HG03159 (cell line): Measurements from ENCODE around the gene SNTG2.
"Not testable (repeated sequence)": the region's sequence is repeated elsewhere in the genome, so short reads cannot be mapped to it uniquely, and the experiment has no call there.

Experiments used
- ATAC-seq: cut with Tn5 transposase; IDR thresholded peaks from one replicate; pipeline ENCODE4 v1.9.1; 2021; ENCODE audit warnings: mild to moderate bottlenecking, moderate library complexity; ENCODE audit not compliant: unreplicated experiment

Gene SNTG2

DNA sequence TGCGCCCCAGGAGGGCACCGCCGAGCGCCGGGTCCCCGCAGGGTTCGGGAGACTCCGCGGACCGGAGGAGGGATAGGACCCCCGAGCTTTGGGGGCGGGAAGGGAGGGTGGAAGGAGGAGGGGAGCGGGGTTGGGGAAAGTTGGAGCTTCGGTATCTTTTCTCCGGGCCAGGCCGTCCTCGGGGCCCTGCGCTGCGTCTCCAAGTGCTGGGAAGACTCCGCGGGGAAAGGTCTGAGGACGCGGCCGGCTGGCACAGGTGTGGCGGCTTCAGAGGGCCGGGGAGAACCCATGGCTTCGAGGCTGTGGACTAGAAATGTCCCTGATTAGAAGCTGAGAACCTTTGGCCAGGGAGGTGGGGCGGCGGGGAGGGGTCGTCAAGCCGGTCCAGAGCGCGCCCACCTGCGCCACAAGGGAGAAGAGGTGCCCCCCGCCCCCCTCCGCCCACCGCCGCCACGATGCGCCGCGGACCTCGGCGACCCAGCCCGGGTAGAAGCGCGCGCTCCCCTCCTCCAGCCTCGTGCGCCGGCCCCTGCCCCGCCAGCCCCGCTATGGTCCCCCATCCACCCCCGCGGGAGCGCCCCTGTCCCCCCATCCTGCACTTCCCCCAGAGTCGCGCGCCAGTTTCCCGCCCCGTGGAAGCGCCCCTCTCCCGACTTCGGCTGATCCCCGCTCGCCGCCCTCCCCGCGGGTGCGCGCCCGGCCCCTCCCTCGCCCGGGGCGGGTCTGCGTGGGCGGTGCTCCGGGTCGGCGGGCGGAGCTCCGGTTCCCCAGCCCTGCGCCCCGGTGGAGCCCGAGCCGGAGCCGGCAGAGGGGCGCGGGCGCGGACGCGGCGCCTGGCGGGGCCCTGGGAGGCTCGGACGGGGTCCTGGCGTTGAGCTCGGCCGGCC lies at the start of gene SNTG2:
TSS of gene SNTG2 (plus strand) at position 770 of the 887 bp plus-strand sequence. CDS start 148 bp downstream, outside the sequence.
- ATAC-seq = no peak

GRCh38 chr2:902584-902983 lies 48.1 kb upstream of the SNTG2 start:
- ATAC-seq = no peak

DNA sequence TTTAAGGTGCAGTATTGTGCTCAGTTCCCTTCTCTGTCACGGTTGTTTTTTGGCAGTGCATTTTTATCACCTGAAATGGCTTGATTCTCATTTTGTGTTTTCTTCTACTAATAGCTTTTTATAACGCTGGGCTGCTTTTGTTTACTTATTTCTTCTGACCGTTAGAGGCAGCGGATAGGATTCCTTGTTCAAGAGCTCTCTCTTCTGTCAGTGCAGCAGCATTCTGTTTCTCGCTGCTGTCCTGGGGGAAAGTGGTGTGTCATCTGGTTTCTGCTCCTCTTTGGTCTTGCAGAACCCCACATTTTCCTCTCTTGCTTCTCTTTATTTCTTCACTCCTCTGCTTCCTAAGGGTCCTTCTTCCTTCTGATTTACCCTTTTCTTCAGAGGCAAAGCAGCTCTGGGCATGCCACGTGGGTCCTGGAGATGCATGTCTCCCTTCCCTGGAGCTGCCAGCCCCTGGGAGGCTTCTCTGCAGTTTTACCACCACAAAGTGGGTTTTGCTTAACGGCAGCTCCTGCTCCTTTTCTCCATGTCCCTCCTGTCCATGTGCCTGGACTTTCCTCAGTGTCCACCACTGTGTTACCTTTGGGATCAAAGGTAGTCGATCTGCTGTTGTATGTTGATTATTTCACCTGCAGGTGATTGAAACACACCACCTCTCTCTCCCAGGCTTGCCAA lies 47.3 kb upstream of the SNTG2 start:
- no peak for ATAC-seq

- ATAC-seq = no peak
Observed at GRCh38 chr2:904246-905024, 46.2 kb upstream of the SNTG2 start.

DNA sequence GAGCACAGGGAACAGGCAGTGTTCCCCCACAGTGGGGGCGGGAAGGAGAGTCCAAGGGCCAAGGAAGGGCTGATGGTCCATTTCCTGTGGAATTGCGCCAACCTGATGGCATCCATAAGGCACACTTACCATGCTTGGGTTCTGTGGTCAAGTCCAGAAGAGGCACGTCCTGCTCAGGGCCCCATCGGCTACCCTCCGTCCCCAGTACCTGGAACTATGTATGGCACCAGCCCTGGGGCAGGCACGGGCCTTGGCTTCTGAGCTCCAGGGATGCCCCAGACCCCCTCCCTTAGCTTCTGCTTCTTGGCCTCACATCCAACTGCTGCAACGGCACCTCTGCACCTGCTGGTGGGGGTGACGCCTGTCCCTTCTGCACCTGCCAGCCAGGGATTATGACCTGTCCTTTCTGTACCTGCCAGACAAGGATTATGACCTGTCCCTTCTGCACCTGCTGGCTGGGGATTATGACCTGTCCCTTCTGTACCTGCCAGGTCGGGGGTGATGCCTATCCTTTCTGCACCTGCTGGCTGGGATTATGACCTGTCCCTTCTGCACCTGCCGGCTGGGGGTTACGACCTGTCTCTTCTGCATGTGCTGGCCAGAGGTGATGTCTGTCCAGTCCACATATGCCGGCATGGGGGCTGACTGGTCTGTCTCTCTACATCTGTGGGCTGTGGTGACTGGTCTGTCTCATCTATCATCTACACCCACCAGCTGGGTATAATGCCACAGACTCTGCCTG lies 45.4 kb upstream of the SNTG2 start:
- no peak for ATAC-seq

DNA sequence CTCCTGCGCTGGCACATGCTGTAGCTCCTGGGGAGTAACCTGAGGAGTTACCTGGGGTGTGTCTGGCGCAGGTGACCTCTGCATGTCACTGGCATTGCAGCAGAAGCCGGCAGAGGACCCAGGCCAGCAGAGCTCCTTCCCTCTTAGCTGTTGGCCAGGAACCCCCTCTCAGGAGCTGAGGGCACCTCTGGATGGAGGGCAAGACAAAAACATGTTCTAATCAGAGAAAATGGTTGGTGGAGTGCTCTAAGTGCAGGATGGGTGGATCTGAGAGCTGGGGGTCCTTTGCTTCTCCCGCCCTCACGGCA lies 44.9 kb upstream of the SNTG2 start:
- no peak for ATAC-seq

DNA sequence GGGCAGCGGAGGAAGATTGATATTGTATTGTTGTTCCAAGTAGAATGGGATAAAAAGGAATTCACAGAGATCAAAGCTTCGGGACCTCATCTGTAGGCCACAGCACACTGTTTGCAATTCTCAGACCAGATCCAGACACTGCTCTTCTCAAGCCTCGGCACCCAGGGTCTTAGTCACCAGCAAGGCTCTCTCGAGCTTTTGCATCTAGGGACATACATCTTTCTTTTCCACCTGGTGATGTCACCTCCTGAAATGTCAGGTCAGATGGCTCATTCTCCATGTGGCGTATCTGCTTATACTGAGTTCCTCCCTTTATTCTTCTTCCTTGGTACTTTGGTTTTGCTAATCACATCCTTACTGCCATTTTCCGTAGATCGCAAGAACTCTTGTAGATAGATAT lies 42.9 kb upstream of the SNTG2 start:
- ATAC-seq = no peak

DNA sequence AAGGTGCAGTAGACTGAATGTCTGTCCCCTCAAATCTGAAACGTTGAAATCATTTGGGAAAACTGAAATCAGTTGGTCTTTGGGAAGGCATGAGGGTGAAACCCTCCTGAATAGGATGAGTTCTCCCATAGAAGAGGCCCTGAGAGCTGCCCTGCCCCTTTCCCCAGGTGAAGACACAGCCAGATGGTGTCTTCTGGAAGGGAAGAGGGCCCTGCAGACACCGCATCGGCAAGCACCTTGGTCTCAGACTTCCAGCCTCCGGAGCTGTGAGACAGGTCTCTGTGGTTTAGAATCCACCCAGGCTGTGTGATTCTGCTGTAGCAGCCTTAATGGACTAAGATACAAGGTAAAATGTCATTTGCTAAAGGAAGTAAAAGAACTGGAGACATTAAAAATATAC lies 42.1 kb upstream of the SNTG2 start:
- no peak for ATAC-seq

DNA sequence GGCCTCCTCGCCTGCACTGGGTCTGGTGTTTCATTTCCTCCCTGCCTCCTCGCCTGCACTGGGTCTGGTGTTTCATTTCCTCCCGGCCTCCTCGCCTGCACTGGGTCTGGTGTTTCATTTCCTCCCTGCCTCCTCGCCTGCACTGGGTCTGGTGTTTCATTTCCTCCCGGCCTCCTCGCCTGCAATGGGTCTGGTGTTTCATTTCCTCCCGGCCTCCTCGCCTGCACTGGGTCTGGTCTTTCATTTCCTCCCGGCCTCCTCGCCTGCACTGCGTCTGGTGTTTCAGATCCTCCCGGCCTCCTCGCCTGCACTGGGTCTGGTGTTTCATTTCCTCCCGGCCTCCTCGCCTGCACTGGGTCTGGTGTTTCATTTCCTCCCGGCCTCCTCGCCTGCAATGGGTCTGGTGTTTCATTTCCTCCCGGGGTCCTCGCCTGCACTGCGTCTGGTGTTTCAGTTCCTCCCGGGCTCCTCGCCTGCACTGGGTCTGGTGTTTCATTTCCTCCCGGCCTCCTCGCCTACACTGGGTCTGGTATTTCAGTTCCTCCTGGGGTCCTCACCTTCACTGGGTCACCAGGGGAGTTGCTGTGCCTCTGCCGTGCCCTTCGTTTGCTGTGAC lies 40.8 kb upstream of the SNTG2 start:
- ATAC-seq = not testable (repeated sequence)

DNA sequence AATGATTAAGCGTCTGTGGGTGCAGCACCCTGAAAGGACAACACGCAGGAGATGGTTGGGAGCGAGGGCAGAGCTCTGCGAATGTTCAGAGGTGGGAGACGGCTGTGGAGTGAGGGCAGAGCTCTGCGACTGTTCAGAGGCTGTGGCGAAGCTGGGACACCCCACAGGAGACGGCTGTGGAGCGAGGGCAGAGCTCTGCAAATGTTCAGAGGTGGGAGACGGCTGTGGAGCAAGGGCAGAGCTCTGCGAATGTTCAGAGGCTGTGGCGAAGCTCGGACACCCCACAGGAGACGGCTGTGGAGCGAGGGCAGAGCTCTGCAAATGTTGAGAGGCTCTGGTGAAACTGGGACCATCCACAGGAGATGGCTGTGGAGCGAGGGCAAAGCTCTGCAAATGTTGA lies 40.0 kb upstream of the SNTG2 start:
- ATAC-seq = no peak

DNA sequence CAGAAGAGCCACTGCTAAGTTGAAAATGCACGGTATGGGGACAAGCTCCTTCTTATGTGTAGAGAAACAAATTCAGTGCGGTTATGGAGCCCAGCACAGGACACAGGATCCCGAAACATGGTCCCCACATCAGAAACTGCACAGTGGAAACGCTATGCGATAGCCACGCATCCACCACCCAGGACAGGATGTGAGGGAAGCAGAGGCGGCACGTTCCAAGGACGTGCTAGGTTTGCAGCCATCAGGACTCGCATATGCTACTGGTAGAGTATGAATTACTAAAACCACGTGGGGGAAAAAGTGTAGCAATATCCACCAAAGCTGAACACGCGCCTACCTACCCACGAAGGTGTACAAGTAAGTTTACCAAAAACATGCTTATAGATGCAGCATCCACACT lies 34.7 kb upstream of the SNTG2 start:
- no peak for ATAC-seq

DNA sequence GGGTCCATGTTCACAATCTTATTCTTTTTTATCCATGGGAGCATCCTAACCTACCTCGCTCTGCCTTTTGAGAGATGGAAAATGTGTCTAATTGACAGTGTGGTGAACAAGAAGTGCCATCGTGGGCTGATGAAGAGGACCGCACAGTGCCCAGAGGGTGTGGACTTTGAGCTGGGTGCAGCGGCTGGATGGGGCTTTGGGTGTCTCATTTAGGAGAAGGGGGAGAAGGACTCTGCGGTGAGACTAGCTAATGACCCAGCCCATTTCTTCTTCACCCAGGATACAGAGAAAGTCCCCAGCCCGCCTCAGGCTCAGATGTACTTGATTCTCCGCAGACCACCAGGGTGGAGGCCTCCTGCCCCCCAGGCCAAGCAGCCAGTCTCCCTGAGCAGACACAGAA lies 33.7 kb upstream of the SNTG2 start:
- ATAC-seq = no peak

GRCh38 chr2:919672-920071 lies 31.0 kb upstream of the SNTG2 start:
- no peak for ATAC-seq

DNA sequence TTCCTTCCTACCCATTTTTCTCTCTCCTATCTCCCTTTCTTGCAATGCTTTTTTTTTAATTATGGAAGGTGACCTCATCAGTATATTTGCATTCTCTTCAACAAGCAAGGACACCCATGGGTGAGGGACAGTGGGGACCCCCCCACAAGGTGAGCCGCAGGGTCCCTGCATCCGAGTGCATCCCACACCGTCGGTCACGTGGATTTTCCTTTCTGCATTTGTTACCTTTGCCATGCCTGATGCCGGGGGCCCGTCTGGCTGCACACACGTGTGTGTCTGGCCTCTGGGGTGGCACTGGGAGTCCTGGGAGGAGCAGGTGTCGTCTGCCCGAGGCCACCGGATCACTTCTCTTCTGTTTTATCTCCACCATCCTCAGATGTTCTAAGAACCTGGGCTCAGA lies 30.1 kb upstream of the SNTG2 start:
- ATAC-seq = no peak

GRCh38 chr2:920999-921398 lies 29.6 kb upstream of the SNTG2 start:
- no peak for ATAC-seq

- ATAC-seq = no peak
Observed at GRCh38 chr2:922185-922584, 28.5 kb upstream of the SNTG2 start.

GRCh38 chr2:923832-924601 lies 26.6 kb upstream of the SNTG2 start:
- no peak for ATAC-seq

DNA sequence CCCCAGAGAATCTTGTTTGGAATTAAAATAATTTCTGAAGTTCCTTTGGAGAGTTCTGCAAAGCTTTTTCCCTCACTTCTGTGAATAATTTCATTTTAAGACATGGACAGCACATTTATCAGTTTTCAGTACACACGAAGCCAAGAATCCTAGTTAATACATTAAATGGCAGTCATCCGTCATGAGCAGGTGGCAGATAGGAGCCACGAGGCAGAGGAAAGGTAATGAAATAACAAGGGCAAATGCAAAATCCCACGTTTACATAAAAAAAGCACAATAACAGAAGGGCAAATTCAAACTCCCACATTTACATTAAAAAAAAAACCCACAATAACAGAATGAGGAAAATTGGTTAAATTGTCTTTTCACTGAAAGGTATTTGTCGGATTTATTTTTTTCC lies 25.9 kb upstream of the SNTG2 start:
- ATAC-seq = no peak

- ATAC-seq = no peak
Observed at GRCh38 chr2:925309-925708, 25.3 kb upstream of the SNTG2 start.

GRCh38 chr2:925711-926110 lies 24.9 kb upstream of the SNTG2 start:
- ATAC-seq = no peak
